Choroid plexus epithelial cell (primary cell): ENCODE results near the gene VAMP1.
"Not testable (repeated sequence)": the region's sequence is repeated elsewhere in the genome, so short reads cannot be mapped to it uniquely, and the experiment has no call there.

Experiments used
- DNase-seq: peaks from one replicate; pipeline ENCODE4 v3.0.0-alpha.2; 2010; ENCODE audit warnings: low read depth
- H3K4me3 ChIP-seq: 2 replicates; pipeline ENCODE4 v1.5.1; 2011; ENCODE audit warnings: low read depth, mild to moderate bottlenecking, control low read depth, low read length, moderate library complexity
- TF ChIP-seq, protein P1 (sequence below): conservative IDR thresholded peaks from 2 replicates; pipeline ENCODE4 v1.5.1; 2011; ENCODE audit warnings: low read depth, mild to moderate bottlenecking, control low read depth, inconsistent platforms, low read length, moderate library complexity

Gene VAMP1, protein sequence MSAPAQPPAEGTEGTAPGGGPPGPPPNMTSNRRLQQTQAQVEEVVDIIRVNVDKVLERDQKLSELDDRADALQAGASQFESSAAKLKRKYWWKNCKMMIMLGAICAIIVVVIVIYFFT

DNA sequence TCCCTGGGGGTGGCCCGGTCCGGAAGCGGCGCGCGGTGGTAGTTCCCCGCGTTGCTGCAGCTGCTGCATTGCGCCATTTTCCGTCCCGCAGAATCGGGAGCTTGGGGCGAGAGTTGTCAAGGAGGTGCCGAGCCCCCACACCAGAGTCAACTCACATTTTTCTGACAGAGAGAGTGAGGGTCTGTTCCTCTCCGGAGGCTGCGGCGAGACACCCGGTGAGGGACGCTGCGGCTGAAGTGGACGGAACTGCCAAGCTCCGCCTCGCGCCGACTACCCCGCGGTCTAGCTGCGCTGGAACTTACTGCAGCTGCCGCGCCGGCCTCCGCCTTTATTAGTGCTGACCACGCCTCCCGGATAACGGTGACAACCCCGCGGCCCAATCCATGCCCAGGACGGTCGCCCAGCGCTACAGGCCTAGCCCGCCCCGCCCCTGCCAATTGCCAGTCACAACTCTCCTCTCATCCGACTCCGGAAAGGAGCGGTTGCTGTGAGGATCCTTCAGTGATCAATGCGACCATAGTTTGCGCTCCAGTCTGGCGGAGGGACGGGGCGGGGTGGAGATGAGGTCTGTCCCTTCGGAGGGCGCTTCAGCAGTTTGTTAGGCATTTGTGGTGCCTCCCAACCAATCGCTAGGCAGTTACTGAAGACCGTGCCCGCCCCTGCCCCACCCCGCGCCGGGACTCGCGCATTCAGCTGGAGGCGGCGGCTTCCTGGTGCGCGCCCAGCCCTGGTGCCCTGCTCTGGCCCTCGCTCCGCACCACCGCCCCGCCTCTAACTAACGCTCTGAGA, at the start of gene VAMP1:
Gene VAMP1, minus strand, starts transcription at position 303 of the 789 bp plus-strand sequence. Its CDS starts 146 bp downstream, at position 157.
- peak within 1 kb of the TSS; percentile 87 for H3K4me3 ChIP-seq
- TF ChIP-seq, protein P1, sequence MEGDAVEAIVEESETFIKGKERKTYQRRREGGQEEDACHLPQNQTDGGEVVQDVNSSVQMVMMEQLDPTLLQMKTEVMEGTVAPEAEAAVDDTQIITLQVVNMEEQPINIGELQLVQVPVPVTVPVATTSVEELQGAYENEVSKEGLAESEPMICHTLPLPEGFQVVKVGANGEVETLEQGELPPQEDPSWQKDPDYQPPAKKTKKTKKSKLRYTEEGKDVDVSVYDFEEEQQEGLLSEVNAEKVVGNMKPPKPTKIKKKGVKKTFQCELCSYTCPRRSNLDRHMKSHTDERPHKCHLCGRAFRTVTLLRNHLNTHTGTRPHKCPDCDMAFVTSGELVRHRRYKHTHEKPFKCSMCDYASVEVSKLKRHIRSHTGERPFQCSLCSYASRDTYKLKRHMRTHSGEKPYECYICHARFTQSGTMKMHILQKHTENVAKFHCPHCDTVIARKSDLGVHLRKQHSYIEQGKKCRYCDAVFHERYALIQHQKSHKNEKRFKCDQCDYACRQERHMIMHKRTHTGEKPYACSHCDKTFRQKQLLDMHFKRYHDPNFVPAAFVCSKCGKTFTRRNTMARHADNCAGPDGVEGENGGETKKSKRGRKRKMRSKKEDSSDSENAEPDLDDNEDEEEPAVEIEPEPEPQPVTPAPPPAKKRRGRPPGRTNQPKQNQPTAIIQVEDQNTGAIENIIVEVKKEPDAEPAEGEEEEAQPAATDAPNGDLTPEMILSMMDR = no peak
- peak; percentile 97 for DNase-seq

DNA sequence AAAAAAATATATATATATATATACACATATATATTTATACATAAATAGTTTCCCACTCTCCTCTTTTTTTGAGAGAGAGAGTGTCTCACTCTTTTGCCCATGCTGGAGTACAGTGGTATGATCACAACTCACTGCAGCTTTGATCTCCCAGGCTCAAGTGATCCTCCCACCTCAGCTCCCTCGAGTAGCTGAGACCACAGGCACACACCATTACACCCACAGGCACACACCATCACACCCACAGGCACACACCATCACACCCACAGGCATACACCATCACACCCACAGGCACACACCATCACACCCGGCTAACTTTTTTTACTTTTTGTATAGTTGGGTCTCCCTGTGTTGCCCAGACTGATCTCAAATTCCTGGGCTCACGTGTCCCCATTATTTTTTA, 49.7 kb upstream of the VAMP1 start:
- DNase-seq = no peak
- H3K4me3 ChIP-seq = no peak overlapping the region
- TF ChIP-seq, protein P1 = no peak

DNA sequence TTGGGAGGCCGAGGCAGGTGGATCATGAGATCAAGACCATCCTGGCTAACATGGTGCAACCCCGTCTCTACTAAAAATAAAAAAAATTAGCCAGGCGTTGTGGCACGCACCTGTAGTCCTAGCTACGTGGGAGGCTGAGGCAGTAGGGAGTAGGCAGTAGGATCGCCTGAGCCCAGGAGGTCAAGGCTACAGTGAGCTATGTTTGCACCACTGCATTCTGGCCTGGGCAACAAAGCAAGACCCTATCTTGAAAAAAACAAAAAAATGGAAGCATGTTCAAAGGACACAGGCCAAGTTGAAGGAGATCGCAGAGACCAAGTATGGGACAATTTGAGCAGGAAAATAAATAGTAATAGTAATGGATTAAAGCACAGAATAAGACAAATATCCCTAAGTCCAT, 37.6 kb upstream of the VAMP1 start:
- DNase-seq = no peak
- TF ChIP-seq, protein P1 = no peak
- H3K4me3 ChIP-seq = no peak overlapping the region

DNA sequence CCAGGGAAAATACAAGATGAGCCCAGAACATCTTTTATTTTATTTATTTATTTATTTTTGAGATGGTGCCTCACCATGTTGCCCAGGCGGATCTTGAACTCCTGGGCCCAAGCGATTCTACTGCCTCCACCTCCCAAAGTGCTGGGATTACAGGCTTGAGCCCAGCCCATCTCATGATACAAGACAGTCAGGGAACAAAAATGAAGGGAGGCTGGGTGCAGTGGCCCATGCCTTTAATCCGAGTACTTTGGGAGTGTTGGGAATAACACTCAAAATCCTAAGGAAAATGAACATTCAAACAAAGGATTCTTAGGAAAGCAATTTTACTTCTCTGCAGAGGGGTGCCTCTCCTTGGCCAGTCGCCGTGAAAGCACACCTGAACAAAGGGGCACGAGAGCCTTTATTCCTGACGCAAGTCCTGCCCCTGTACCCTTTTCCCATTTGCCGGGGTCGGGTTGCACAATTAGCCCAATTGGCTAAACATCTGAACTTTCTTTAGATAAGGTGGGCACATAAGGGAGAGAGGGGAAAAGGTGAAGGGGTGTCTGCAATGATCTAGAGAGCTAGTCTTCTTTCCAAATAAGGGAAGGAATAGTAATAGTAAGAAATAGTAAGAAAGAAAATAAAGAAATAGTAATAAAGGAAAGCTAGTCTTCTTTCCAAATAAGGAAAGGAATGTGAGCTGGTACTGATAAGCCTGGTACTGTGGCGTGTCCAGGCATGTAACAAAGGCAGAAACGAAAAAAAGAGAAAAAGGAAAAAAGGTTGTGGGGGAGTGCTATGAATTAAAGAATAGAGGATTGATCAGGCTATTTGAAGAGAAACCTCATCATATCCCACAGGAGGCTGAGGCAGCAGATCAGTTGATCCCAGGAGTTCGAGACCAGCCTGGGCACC, 36.9 kb upstream of the VAMP1 start:
- TF ChIP-seq, protein P1 = no peak
- DNase-seq = peak; percentile 39
- H3K4me3 ChIP-seq = no peak overlapping the region

DNA sequence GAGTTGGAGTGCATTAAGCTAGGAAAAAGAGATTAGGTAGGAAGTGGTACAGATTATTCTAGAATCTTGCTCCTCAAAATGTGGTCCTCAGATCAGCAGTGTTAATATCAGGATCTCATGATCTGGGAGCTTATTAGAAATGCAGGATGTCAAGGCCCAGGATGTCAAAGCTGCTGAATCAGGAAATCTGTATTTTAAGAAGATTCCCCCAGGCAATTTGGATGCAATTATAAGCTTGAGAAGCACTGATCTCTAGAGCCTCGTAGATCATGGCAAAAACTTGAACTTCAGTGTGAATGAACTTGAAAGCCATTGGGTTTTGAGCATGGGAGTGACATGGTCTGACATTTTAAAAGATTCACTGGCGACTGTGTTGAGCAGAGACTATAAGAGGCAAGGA, 30.0 kb upstream of the VAMP1 start:
- TF ChIP-seq, protein P1 = no peak
- no peak overlapping the region for H3K4me3 ChIP-seq
- no peak for DNase-seq

DNA sequence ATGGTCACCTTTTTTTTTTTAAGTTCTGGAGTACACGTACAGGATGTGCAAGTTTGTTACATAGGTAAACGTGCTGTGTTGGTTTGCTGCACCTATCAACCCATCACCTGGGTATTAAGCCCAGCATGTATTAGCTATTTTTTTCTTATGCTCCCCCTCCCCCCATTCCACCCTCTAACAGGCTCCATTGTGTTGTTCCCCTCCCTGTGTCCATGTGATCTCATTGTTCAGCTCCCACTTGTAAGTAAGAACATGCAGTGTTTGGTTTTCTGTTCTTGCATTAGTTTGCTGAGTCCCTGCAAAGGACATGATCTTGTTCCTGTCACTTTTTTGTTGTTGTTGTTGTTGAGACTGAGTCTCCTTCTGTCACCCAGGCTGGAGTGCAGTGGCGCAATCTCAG, 26.8 kb upstream of the VAMP1 start:
- not testable (repeated sequence) for H3K4me3 ChIP-seq, DNase-seq

DNA sequence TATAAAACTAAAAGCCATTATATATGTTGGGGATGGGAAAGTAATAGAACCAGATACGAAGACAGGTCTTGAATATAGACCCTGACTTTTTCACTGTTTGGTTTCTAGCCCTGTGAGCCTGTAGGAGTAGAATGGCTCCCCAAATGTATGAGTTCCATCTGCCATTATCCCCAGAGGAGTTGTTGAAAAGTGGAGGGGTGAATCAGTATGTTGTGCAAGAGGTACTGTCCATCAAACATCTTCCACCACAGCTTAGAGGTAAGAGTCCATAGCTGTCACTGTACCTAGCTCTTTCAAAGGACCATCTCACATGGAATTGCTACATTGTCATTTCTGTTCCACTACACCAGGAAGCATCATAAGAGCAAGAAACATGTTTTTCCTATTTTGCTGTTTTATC, 24.5 kb upstream of the VAMP1 start:
- H3K4me3 ChIP-seq = no peak overlapping the region
- DNase-seq = no peak
- TF ChIP-seq, protein P1 = no peak
